ENCODE data around the gene C11orf58. TPM values are rescaled to one million over a fixed set of nuclear protein-coding genes. Genes with fewer than 3 reads are reported as not detected.

C11orf58 gene
- total and polyA plus RNA-seq, 2 donors from 2014 or later = 113 to 117 TPM

GRCh38 chr11:16790486-16791190 lies 52.2 kb downstream of the C11orf58 start:
- no peak for DNase-seq

GRCh38 chr11:16791191-16791961 lies 52.9 kb downstream of the C11orf58 start:
- Histone ChIP-seq H3K9ac (ENCODE audit: low read length in 3 of 3) (no peak overlapping the region), H3K9me3 (ENCODE audit: control insufficient read depth in 2 of 3, insufficient read depth in 1 of 3, low read length in 3 of 3) (no peaks in the 10 kb centered on the region), H3K4me1 (ENCODE audit: control insufficient read depth in 2 of 3, insufficient read depth in 2 of 3, low read depth in 1 of 3, low read length in 3 of 3) (peaks cover 0 to 16% (median 14%) of the 10 kb centered on the region in 3 donors), H3K36me3 (ENCODE audit: control insufficient read depth in 2 of 3, insufficient read depth in 3 of 3, low read length in 3 of 3) (peaks cover 0 to 47% (median 20%) of the 10 kb centered on the region in 3 donors), H3K27ac (ENCODE audit: low read depth in 2 of 2, low read length in 2 of 2) (peak overlapping the region in 1 of 2 donors; percentile 41), H3K27me3 (ENCODE audit: control insufficient read depth, insufficient read depth, low read length) (no peaks in the 10 kb centered on the region), H3K4me3 (ENCODE audit: low read length in 3 of 3) (no peak overlapping the region)
- FAIRE-seq (no peak), DNase-seq (no peak)
- intact Hi-C loops (cut with DNase I) = no loop called here
- no peak for TF ChIP-seq CTCF (IDR thresholded peaks at IDR 0.05; ENCODE audit: borderline replicate concordance, extremely low read depth, insufficient read depth)

More at GRCh38 chr11:16790486-16791190, 52.2 kb downstream of the C11orf58 start:
- peaks cover 2 to 51% (median 20%) of the 10 kb centered on the region in 3 donors for H3K36me3 ChIP-seq (ENCODE audit: control insufficient read depth in 2 of 3, insufficient read depth in 3 of 3, low read length in 3 of 3)
- H3K27ac ChIP-seq (ENCODE audit: low read depth in 2 of 2, low read length in 2 of 2) = no peak overlapping the region
- H3K9me3 ChIP-seq (ENCODE audit: control insufficient read depth in 2 of 3, insufficient read depth in 1 of 3, low read length in 3 of 3) = no peaks in the 10 kb centered on the region
- no peak overlapping the region for H3K9ac ChIP-seq (ENCODE audit: low read length in 3 of 3)
- FAIRE-seq = no peak
- H3K27me3 ChIP-seq (ENCODE audit: control insufficient read depth, insufficient read depth, low read length) = no peaks in the 10 kb centered on the region
- H3K4me1 ChIP-seq (ENCODE audit: control insufficient read depth in 2 of 3, insufficient read depth in 2 of 3, low read depth in 1 of 3, low read length in 3 of 3) = peaks cover 0 to 21% (median 19%) of the 10 kb centered on the region in 3 donors
- H3K4me3 ChIP-seq (ENCODE audit: low read length in 3 of 3) = no peak overlapping the region
- TF ChIP-seq CTCF (IDR thresholded peaks at IDR 0.05; ENCODE audit: borderline replicate concordance, extremely low read depth, insufficient read depth) = no peak
- intact Hi-C loops (cut with DNase I) = no loop called here

GRCh38 chr11:16792426-16792825 lies 54.0 kb downstream of the C11orf58 start:
- H3K9ac ChIP-seq (ENCODE audit: low read length in 3 of 3) = no peak overlapping the region
- no peak overlapping the region for H3K4me3 ChIP-seq (ENCODE audit: low read length in 3 of 3)
- no peaks in the 10 kb centered on the region for H3K9me3 ChIP-seq (ENCODE audit: control insufficient read depth in 2 of 3, insufficient read depth in 1 of 3, low read length in 3 of 3)
- no peak for TF ChIP-seq CTCF (IDR thresholded peaks at IDR 0.05; ENCODE audit: borderline replicate concordance, extremely low read depth, insufficient read depth)
- FAIRE-seq (no peak), DNase-seq (no peak)
- intact Hi-C loops (cut with DNase I) = no loop called here
- peaks cover 0 to 51% (median 18%) of the 10 kb centered on the region in 3 donors for H3K36me3 ChIP-seq (ENCODE audit: control insufficient read depth in 2 of 3, insufficient read depth in 3 of 3, low read length in 3 of 3)
- H3K27me3 ChIP-seq (ENCODE audit: control insufficient read depth, insufficient read depth, low read length) = no peaks in the 10 kb centered on the region
- H3K27ac ChIP-seq (ENCODE audit: low read depth in 2 of 2, low read length in 2 of 2) = no peak overlapping the region
- H3K4me1 ChIP-seq (ENCODE audit: control insufficient read depth in 2 of 3, insufficient read depth in 2 of 3, low read depth in 1 of 3, low read length in 3 of 3) = peaks cover 0 to 14% (median 9%) of the 10 kb centered on the region in 3 donors
